ENCODE results near the gene NHSL2. TPM values are rescaled to one million over a fixed set of nuclear protein-coding genes. Genes with fewer than 3 reads are reported as not detected.

NHSL2 gene
- total RNA-seq, 4 donors from 2014 or later, result 1.6 to 6.0 (median 3.6) TPM

DNA sequence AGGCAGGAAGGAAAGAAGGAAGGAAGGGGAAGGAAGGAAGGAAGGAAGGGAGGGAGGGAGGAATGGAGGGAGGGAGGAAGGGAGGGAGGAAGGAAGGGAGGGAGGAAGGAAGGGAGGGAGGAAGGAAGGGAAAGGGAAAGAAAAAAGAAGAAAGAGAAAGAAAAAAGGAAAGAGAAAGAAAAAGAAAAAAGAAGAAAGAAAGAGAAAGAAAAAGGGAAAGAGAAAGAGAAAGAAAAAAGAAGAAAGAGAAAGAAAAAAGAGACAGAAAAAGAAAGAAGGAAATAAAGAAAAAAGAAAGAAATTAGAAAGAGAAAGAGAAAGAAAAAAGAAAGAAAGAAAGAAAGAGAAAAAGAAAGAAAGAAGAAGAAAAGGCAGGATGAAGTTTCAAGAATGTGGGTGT lies 15.0 kb upstream of the NHSL2 start:
- Histone ChIP-seq H3K27me3 (no peaks in the 10 kb centered on the region), H3K36me3 (no peaks in the 10 kb centered on the region), H3K27ac (no peak overlapping the region), H3K4me3 (no peak overlapping the region), H3K4me1 (no peaks in the 10 kb centered on the region), H3K9me3 (no peaks in the 10 kb centered on the region)
- DNase-seq, result no peak
- intact Hi-C loops (cut with DNase I; ENCODE audit: low total_unique reads) (loop anchor here (5.0 kb wide), 1 partner anchor 433 kb away; no protein-coding TSS in a partner anchor), in situ Hi-C loops (cut with MboI; ENCODE audit: low pct_ligation_motif_present in 1 of 4, low pct_unique_long_range_greater_than_20kb in 1 of 4, low sequenced_read_pairs in 3 of 4) (no loop called here)
- no peak for TF ChIP-seq EP300 (IDR thresholded peaks at IDR 0.05; ENCODE audit: low read depth)
- no peak for TF ChIP-seq POLR2A (IDR thresholded peaks at IDR 0.05)
- TF ChIP-seq POLR2AphosphoS5 (IDR thresholded peaks at IDR 0.05), result no peak
- TF ChIP-seq, protein P1, sequence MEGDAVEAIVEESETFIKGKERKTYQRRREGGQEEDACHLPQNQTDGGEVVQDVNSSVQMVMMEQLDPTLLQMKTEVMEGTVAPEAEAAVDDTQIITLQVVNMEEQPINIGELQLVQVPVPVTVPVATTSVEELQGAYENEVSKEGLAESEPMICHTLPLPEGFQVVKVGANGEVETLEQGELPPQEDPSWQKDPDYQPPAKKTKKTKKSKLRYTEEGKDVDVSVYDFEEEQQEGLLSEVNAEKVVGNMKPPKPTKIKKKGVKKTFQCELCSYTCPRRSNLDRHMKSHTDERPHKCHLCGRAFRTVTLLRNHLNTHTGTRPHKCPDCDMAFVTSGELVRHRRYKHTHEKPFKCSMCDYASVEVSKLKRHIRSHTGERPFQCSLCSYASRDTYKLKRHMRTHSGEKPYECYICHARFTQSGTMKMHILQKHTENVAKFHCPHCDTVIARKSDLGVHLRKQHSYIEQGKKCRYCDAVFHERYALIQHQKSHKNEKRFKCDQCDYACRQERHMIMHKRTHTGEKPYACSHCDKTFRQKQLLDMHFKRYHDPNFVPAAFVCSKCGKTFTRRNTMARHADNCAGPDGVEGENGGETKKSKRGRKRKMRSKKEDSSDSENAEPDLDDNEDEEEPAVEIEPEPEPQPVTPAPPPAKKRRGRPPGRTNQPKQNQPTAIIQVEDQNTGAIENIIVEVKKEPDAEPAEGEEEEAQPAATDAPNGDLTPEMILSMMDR (IDR thresholded peaks at IDR 0.05), result no peak

DNA sequence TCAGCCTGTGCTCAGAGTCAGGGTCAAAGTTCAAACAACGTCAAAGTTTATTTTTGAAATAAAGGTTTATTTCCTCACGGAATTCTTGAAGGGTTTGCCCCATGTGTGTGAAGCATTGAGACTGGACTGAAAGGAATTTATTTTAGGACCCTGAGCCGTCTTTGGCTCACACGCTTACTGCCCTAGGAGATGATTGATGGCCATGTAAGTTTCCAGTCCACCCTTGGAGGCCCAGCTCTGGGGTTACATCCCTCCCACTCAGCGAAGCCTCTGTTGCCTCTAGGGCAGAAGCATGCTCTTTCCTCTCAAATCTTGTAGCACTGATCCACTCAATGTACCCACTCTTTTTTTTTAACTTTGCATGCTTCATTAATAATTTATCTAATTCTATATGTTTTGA lies 4.5 kb upstream of the NHSL2 start:
- no peaks in the 10 kb centered on the region for H3K36me3 ChIP-seq
- H3K27me3 ChIP-seq, result peaks cover 8% of the 10 kb centered on the region
- WGBS, 2 donors (ENCODE audit: low coverage in 1 of 2), result 52 to 67% methylated on average over 1 to 5 of the region's 5 CpGs

DNA sequence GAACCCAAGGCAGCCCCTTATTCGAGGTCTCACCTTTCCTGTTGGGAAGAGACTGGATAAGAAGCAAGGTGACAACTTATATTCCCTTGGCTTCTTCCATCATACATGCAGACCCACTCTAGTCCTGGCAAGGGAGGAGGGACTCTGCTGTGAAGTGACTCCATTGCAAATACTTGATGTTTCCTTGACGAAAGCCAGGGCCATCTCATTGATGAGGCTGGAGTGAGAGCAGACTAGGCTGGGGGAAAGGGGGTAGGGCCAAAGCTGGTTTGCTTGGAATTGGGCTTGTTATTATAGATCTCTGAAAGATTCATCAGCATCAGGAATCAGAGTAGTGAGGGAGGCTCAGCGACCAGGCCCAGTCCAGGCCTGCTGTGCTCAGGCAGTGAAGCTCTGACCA lies 2.3 kb upstream of the NHSL2 start:
- H3K27ac ChIP-seq, result no peak overlapping the region
- 60% methylated on average over 3 of the region's 3 CpGs; no CpG with 5 or more reads in 1 of the 2 donors for WGBS, 2 donors (ENCODE audit: low coverage in 1 of 2)
- H3K36me3 ChIP-seq, result no peaks in the 10 kb centered on the region
- intact Hi-C loops (cut with DNase I; ENCODE audit: low total_unique reads), result no loop called here
- no peak for DNase-seq
- H3K4me3 ChIP-seq, result no peak overlapping the region
- TF ChIP-seq POLR2AphosphoS5 (IDR thresholded peaks at IDR 0.05) (no peak), EP300 (IDR thresholded peaks at IDR 0.05; ENCODE audit: low read depth) (no peak), POLR2A (IDR thresholded peaks at IDR 0.05) (no peak)
- TF ChIP-seq, protein P1 (IDR thresholded peaks at IDR 0.05), result no peak
- H3K27me3 ChIP-seq, result peaks cover 19% of the 10 kb centered on the region
- in situ Hi-C loops (cut with MboI; ENCODE audit: low pct_ligation_motif_present in 1 of 4, low pct_unique_long_range_greater_than_20kb in 1 of 4, low sequenced_read_pairs in 3 of 4), result no loop called here
- no peaks in the 10 kb centered on the region for H3K4me1 ChIP-seq
- no peaks in the 10 kb centered on the region for H3K9me3 ChIP-seq

More for the DNA sequence above, 4.5 kb upstream of the NHSL2 start:
- Histone ChIP-seq H3K27ac (no peak overlapping the region), H3K4me1 (no peaks in the 10 kb centered on the region), H3K9me3 (no peaks in the 10 kb centered on the region), H3K4me3 (no peak overlapping the region)
- TF ChIP-seq POLR2A (IDR thresholded peaks at IDR 0.05) (no peak), EP300 (IDR thresholded peaks at IDR 0.05; ENCODE audit: low read depth) (no peak), POLR2AphosphoS5 (IDR thresholded peaks at IDR 0.05) (no peak)
- TF ChIP-seq, protein P1 (IDR thresholded peaks at IDR 0.05), result no peak
- in situ Hi-C loops (cut with MboI; ENCODE audit: low pct_ligation_motif_present in 1 of 4, low pct_unique_long_range_greater_than_20kb in 1 of 4, low sequenced_read_pairs in 3 of 4), result no loop called here
- intact Hi-C loops (cut with DNase I; ENCODE audit: low total_unique reads), result no loop called here
- no peak for DNase-seq

DNA sequence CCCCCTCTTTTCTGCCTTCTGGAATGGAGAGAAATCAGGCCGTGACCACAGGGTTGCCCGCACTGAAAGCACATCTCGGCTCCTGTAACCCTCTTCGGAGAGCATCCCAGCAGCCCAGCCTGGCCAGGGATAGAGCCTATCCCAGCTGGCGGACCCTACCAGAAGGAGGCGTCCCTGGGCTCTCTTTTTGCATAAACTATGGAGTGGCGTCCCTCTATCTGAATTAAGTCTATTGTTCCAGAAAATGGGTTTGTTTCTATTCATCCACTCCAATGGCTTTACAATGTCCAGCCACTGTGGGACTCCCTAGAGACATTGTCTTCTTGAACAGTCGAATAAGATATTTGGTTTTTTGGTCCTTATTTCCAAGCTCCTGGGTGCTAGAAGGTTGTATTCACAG lies 689 bp upstream of the NHSL2 start:
- TF ChIP-seq, protein P1 (IDR thresholded peaks at IDR 0.05), result no peak
- TF ChIP-seq POLR2A (IDR thresholded peaks at IDR 0.05) (no peak), EP300 (IDR thresholded peaks at IDR 0.05; ENCODE audit: low read depth) (no peak), POLR2AphosphoS5 (IDR thresholded peaks at IDR 0.05) (no peak)
- H3K27ac ChIP-seq, result no peak overlapping the region
- no peaks in the 10 kb centered on the region for H3K36me3 ChIP-seq
- no peaks in the 10 kb centered on the region for H3K9me3 ChIP-seq
- DNase-seq, result no peak
- peaks cover 19% of the 10 kb centered on the region for H3K27me3 ChIP-seq
- H3K4me1 ChIP-seq, result no peaks in the 10 kb centered on the region
- intact Hi-C loops (cut with DNase I; ENCODE audit: low total_unique reads) (no loop called here), in situ Hi-C loops (cut with MboI; ENCODE audit: low pct_ligation_motif_present in 1 of 4, low pct_unique_long_range_greater_than_20kb in 1 of 4, low sequenced_read_pairs in 3 of 4) (no loop called here)
- H3K4me3 ChIP-seq, result no peak overlapping the region
- 56% methylated on average over 8 of the region's 8 CpGs; no CpG with 5 or more reads in 1 of the 2 donors for WGBS, 2 donors (ENCODE audit: low coverage in 1 of 2)
